PC-3 (cell line): ENCODE measurements around the gene TMEM239. TPM values are rescaled to one million over a fixed set of nuclear protein-coding genes. Genes with fewer than 3 reads are reported as not detected.

Experiments used
- ATAC-seq: fragments of 200-7000 bp; cut with Tn5 transposase; 2 replicates; pipeline ENCODE4 v1.9.1; 2020; ENCODE audit warnings: mild to moderate bottlenecking, moderate library complexity
- BruUV-seq: library from RNA; stranded (reverse); fragments of 400-500 nt; replicated peaks from 2 replicates; lab custom pipeline; 2021; lab: Mats Ljungman, UMichigan
- CTCF ChIA-PET: fragments of 300-600 bp; sonication (Branson Sonifier 250); formaldehyde crosslinking; loops from one replicate; lab custom pipeline; 2022; ENCODE audit warnings: antibody characterized with exemption; lab: Charles Lee
- POLR2A ChIA-PET: fragments of 300-600 bp; sonication (Branson Sonifier 250); formaldehyde crosslinking; loops from one replicate; lab custom pipeline; 2022; ENCODE audit warnings: antibody characterized with exemption; ENCODE audit not compliant: unreplicated experiment; lab: Charles Lee
- DNase-seq: peaks from one replicate; pipeline ENCODE4 v3.0.0-alpha.2; 2015
- H2AFZ ChIP-seq: fragments of 300-600 bp; sonication (generic); 2 replicates; pipeline ENCODE4 v1.6.0; 2016; ENCODE audit warnings: antibody characterized with exemption, low read length
- H3F3A ChIP-seq: fragments of 300-600 bp; sonication (generic); one replicate; pipeline ENCODE4 v1.6.0; 2017; ENCODE audit warnings: antibody characterized with exemption, low read length, control low read depth, mild to moderate bottlenecking; ENCODE audit not compliant: unreplicated experiment
- H3K27ac ChIP-seq: fragments of 300-600 bp; sonication (generic); 2 replicates; pipeline ENCODE4 v1.5.1; 2016; ENCODE audit warnings: mild to moderate bottlenecking, low read length
- H3K27me3 ChIP-seq: fragments of 300-600 bp; sonication (generic); 2 replicates; pipeline ENCODE4 v1.6.1; 2016; ENCODE audit warnings: low read length, mixed read lengths
- H3K36me3 ChIP-seq: fragments of 300-600 bp; sonication (generic); 2 replicates; pipeline ENCODE4 v1.6.1; 2016; ENCODE audit warnings: low read depth, mixed run types, low read length, mixed read lengths
- H3K4me1 ChIP-seq: fragments of 300-600 bp; sonication (generic); 2 replicates; pipeline ENCODE4 v1.5.1; 2016; ENCODE audit warnings: low read length; ENCODE audit not compliant: insufficient read depth
- H3K4me2 ChIP-seq: fragments of 300-600 bp; sonication (generic); 2 replicates; pipeline ENCODE4 v1.6.0; 2016; ENCODE audit warnings: low read length
- H3K4me3 ChIP-seq: fragments of 300-600 bp; sonication (generic); 2 replicates; pipeline ENCODE4 v1.5.1; 2016; ENCODE audit warnings: mild to moderate bottlenecking, low read length, mixed read lengths
- H3K79me2 ChIP-seq: fragments of 300-600 bp; sonication (generic); 2 replicates; pipeline ENCODE4 v1.6.1; 2017; ENCODE audit warnings: low read length, mixed read lengths
- H3K9ac ChIP-seq: fragments of 300-600 bp; sonication (generic); 2 replicates; pipeline ENCODE4 v1.6.0; 2016; ENCODE audit warnings: mild to moderate bottlenecking, low read length
- H3K9me2 ChIP-seq: fragments of 300-600 bp; sonication (generic); replicated peaks from 2 replicates; pipeline ENCODE4 v1.6.1; 2016; ENCODE audit warnings: mixed run types, low read length, mixed read lengths
- H3K9me3 ChIP-seq: fragments of 300-600 bp; sonication (generic); 2 replicates; pipeline ENCODE4 v1.6.1; 2016; ENCODE audit warnings: low read length, mixed read lengths
- H4K20me1 ChIP-seq: fragments of 300-600 bp; sonication (generic); 2 replicates; pipeline ENCODE4 v1.6.1; 2016; ENCODE audit warnings: low read length, mixed read lengths
- EZH2 ChIP-seq: fragments of 300-600 bp; sonication (generic); IDR thresholded peaks from one replicate; pipeline ENCODE4 v1.6.1; 2017; ENCODE audit warnings: antibody characterized with exemption, mild to moderate bottlenecking, low read length; ENCODE audit not compliant: unreplicated experiment
- EZH2phosphoT487 ChIP-seq: fragments of 300-600 bp; sonication (generic); IDR thresholded peaks from 2 replicates; pipeline ENCODE4 v1.6.1; 2018; ENCODE audit warnings: mild to moderate bottlenecking, antibody characterized with exemption, low read length, borderline replicate concordance
- intact Hi-C: fragments of 100-400 bp; cut with micrococcal nuclease; formaldehyde crosslinking; loops from 2 replicates; pipeline ENCODE4 v1.9.0; 2023
- total RNA-seq: library from RNA; depleted of rRNA; stranded (reverse); fragments of >200 nt; gene quantifications from 2 replicates; pipeline ENCODE4 v1.2.3, GENCODE V29; 2014
- TF ChIP-seq, protein P1 (sequence below): fragments of 300-600 bp; sonication (generic); conservative IDR thresholded peaks from 2 replicates; pipeline ENCODE4 v1.5.1; 2017; ENCODE audit warnings: antibody characterized with exemption, low read depth, mild to moderate bottlenecking, low read length

TMEM239 gene
- total RNA-seq, 1 experiment from 2014 or later, result 0.04 TPM

DNA sequence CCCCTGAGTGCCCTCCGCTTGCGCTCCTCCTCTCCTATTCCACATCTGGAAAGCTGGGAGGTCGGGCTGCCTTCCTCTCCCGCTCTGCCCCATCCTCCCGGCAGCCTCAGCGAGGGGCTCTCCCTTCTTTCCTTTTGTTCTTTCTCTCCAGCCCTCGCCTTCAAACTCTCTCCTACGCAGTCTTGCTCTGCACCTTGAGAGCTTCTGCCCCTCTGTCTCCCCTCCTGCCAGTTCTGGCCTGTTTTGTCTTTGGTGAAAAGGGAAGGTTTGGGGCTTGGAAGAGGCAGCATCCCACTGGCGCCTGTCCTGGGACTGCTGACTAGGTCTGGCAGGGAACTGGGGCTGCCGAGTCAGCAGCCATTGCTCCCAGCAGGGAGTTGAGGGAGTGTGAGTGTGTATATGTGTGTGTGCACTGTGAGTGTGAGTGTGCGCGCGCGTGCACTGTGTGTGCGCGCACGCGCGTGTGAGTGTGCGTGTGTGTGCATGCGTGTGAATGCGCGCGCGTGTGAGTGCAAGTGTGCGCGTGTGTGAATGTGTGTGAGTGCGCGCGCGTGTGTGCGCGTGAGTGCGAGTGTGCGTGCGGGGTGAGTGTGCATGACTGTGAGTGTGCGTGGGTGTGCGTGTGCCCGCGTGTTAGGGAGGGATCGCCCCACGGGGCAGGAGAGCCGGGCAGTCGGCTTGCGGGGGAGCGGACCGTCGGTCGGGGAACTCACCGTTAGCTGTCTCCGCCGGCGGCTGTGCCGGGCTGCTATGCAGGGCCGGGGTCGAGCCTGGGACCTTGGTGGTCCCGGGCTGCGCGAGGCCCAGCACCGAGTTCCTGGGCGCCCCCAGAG lies 16.3 kb upstream of the TMEM239 start:
- H2AFZ ChIP-seq, result no peak overlapping the region
- no peaks in the 10 kb centered on the region for H3K9me3 ChIP-seq
- ATAC-seq, result no peak
- no peaks in the 10 kb centered on the region for H3K36me3 ChIP-seq
- ChIA-PET POLR2A (no interaction called here), CTCF (no interaction called here)
- no peak overlapping the region for H3K4me3 ChIP-seq
- peaks cover 4% of the 10 kb centered on the region for H3K27me3 ChIP-seq
- intact Hi-C loops, result no loop called here
- no peak overlapping the region for H3K27ac ChIP-seq
- no peaks in the 10 kb centered on the region for H3K9me2 ChIP-seq
- H3K4me1 ChIP-seq, result no peaks in the 10 kb centered on the region
- H3K9ac ChIP-seq, result no peak overlapping the region
- no TSS peak for BruUV-seq
- DNase-seq, result no peak
- TF ChIP-seq EZH2 (no peak), EZH2phosphoT487 (no peak)
- TF ChIP-seq, protein P1, sequence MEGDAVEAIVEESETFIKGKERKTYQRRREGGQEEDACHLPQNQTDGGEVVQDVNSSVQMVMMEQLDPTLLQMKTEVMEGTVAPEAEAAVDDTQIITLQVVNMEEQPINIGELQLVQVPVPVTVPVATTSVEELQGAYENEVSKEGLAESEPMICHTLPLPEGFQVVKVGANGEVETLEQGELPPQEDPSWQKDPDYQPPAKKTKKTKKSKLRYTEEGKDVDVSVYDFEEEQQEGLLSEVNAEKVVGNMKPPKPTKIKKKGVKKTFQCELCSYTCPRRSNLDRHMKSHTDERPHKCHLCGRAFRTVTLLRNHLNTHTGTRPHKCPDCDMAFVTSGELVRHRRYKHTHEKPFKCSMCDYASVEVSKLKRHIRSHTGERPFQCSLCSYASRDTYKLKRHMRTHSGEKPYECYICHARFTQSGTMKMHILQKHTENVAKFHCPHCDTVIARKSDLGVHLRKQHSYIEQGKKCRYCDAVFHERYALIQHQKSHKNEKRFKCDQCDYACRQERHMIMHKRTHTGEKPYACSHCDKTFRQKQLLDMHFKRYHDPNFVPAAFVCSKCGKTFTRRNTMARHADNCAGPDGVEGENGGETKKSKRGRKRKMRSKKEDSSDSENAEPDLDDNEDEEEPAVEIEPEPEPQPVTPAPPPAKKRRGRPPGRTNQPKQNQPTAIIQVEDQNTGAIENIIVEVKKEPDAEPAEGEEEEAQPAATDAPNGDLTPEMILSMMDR, result no peak
- no peaks in the 10 kb centered on the region for H3K79me2 ChIP-seq
- no peaks in the 10 kb centered on the region for H4K20me1 ChIP-seq
- H3F3A ChIP-seq, result no peaks in the 10 kb centered on the region
- H3K4me2 ChIP-seq, result no peak overlapping the region

- H3K36me3 ChIP-seq, result no peaks in the 10 kb centered on the region
- TF ChIP-seq, protein P1, result no peak
- TF ChIP-seq EZH2phosphoT487, result no peak
- TF ChIP-seq EZH2, result no peak
- H3K9ac ChIP-seq, result no peak within 1 kb of the TSS
- ChIA-PET POLR2A (no interaction called here), CTCF (no interaction called here)
- no peaks in the 10 kb centered on the region for H3K4me1 ChIP-seq
- DNase-seq (no peak), ATAC-seq (no peak)
- no peak within 1 kb of the TSS for H3K4me3 ChIP-seq
- H3K79me2 ChIP-seq, result no peaks in the 10 kb centered on the region
- no TSS peak for BruUV-seq
- no peaks in the 10 kb centered on the region for H3K9me3 ChIP-seq
- no peaks in the 10 kb centered on the region for H3F3A ChIP-seq
- H3K9me2 ChIP-seq, result no peaks in the 10 kb centered on the region
- no peaks in the 10 kb centered on the region for H3K27me3 ChIP-seq
- no peaks in the 10 kb centered on the region for H4K20me1 ChIP-seq
- intact Hi-C loops, result no loop called here
- no peak within 1 kb of the TSS for H3K27ac ChIP-seq
- H2AFZ ChIP-seq, result no peak within 1 kb of the TSS
- no peak within 1 kb of the TSS for H3K4me2 ChIP-seq
Observed at GRCh38 chr20:2800521-2801285, 15.5 kb upstream of the TMEM239 start, which contains the start of gene CPXM1. Gene CPXM1 (minus strand): TSS chr20:2800627. CDS start chr20:2800572, 55 bp downstream.
